IMR-90 (cell line): ENCODE measurements around the gene TXNL4B. TPM values are rescaled to one million over a fixed set of nuclear protein-coding genes. Genes with fewer than 3 reads are reported as not detected.

Experiments used
- ATAC-seq: fragments of 200-7000 bp; cut with Tn5 transposase; 2 replicates; pipeline ENCODE4 v1.9.1; 2020; ENCODE audit warnings: low read depth, mild to moderate bottlenecking, moderate library complexity
- BruUV-seq: library from RNA; stranded (reverse); fragments of 400-500 nt; replicated peaks from 2 replicates; lab custom pipeline; 2021; lab: Mats Ljungman, UMichigan
- CTCF ChIA-PET: fragments of 300-600 bp; formaldehyde crosslinking; extraction: SDS; loops from one replicate; lab custom pipeline; 2021; ENCODE audit warnings: antibody characterized with exemption; lab: Yijun Ruan, JAX
- POLR2A ChIA-PET: fragments of 300-600 bp; sonication (Branson Sonifier 250); formaldehyde crosslinking; loops from one replicate; lab custom pipeline; 2022; ENCODE audit warnings: antibody characterized with exemption; ENCODE audit not compliant: unreplicated experiment; lab: Charles Lee
- DNase-seq: peaks from one replicate; pipeline ENCODE4 v3.0.0; 2013
- H2AFZ ChIP-seq: replicated peaks from 2 replicates; pipeline ENCODE3; 2013; ENCODE audit warnings: low read length, mild to moderate bottlenecking; ENCODE audit not compliant: poor library complexity
- H2AK5ac ChIP-seq: 2 replicates; pipeline ENCODE4 v1.6.1; 2013; ENCODE audit warnings: low read depth, low read length, inconsistent platforms
- H2AK9ac ChIP-seq: replicated peaks from 2 replicates; pipeline ENCODE3; 2013; ENCODE audit warnings: mild to moderate bottlenecking, low read depth, low read length, moderate library complexity; ENCODE audit not compliant: poor library complexity
- H2BK120ac ChIP-seq: 2 replicates; pipeline ENCODE4 v1.6.1; 2013; ENCODE audit warnings: low read depth, low read length, inconsistent platforms
- H2BK15ac ChIP-seq: 3 replicates; pipeline ENCODE4 v1.6.1; 2013; ENCODE audit warnings: low read depth, low read length, inconsistent platforms
- H2BK20ac ChIP-seq: 2 replicates; pipeline ENCODE4 v1.6.1; 2013; ENCODE audit warnings: low read depth, mild to moderate bottlenecking, inconsistent platforms, low read length, moderate library complexity
- H2BK5ac ChIP-seq: 2 replicates; pipeline ENCODE4 v1.6.1; 2013; ENCODE audit warnings: mild to moderate bottlenecking, low read depth, low read length, inconsistent platforms; ENCODE audit not compliant: poor library complexity, severe bottlenecking
- H3K14ac ChIP-seq: replicated peaks from 2 replicates; pipeline ENCODE4 v1.6.1; 2013; ENCODE audit warnings: low read depth, low read length, inconsistent platforms
- H3K18ac ChIP-seq: 2 replicates; pipeline ENCODE4 v1.6.1; 2013; ENCODE audit warnings: low read depth, low read length, control low read depth
- H3K23ac ChIP-seq: 2 replicates; pipeline ENCODE4 v1.6.1; 2013; ENCODE audit warnings: low read depth, low read length, inconsistent platforms
- H3K27ac ChIP-seq: 2 replicates; pipeline ENCODE4 v1.5.1; 2013; ENCODE audit warnings: mild to moderate bottlenecking, control low read depth, low read length; ENCODE audit not compliant: insufficient read depth
- H3K27me3 ChIP-seq: 2 replicates; pipeline ENCODE4 v1.6.1; 2013; ENCODE audit warnings: low read length; ENCODE audit not compliant: control insufficient read depth, insufficient read depth
- H3K36me3 ChIP-seq: 2 replicates; pipeline ENCODE4 v1.6.1; 2013; ENCODE audit warnings: low read length, mixed read lengths; ENCODE audit not compliant: control insufficient read depth, insufficient read depth
- H3K4ac ChIP-seq: 2 replicates; pipeline ENCODE4 v1.6.1; 2013; ENCODE audit warnings: low read depth, low read length, inconsistent platforms
- H3K4me1 ChIP-seq: 2 replicates; pipeline ENCODE4 v1.6.1; 2013; ENCODE audit warnings: low read length, mixed read lengths; ENCODE audit not compliant: control insufficient read depth, insufficient read depth
- H3K4me2 ChIP-seq: 2 replicates; pipeline ENCODE4 v1.6.1; 2013; ENCODE audit warnings: low read depth, mild to moderate bottlenecking, control low read depth, low read length, moderate library complexity
- H3K4me3 ChIP-seq: 2 replicates; pipeline ENCODE4 v1.5.1; 2013; ENCODE audit warnings: low read depth, mild to moderate bottlenecking, control low read depth, low read length, moderate library complexity; ENCODE audit not compliant: insufficient read depth
- H3K56ac ChIP-seq: 2 replicates; pipeline ENCODE4 v1.6.1; 2013; ENCODE audit warnings: low read length, inconsistent platforms; ENCODE audit not compliant: insufficient read depth; ENCODE audit errors: extremely low read depth
- H3K79me1 ChIP-seq, 2 experiments: 2 replicates each; pipeline ENCODE4 v1.6.1; 2013; ENCODE audit warnings: low read length in 2 of 2, inconsistent platforms in 1 of 2, low read depth in 1 of 2
- H3K9ac ChIP-seq: 2 replicates; pipeline ENCODE4 v1.6.1; 2013; ENCODE audit warnings: low read depth, low read length, control low read depth
- H3K9me1 ChIP-seq: 2 replicates; pipeline ENCODE4 v1.6.1; 2013; ENCODE audit warnings: low read length, inconsistent platforms; ENCODE audit not compliant: insufficient read depth
- H3K9me3 ChIP-seq: 2 replicates; pipeline ENCODE4 v1.6.1; 2013; ENCODE audit warnings: low read length; ENCODE audit not compliant: control insufficient read depth, insufficient read depth
- H4K20me1 ChIP-seq: 2 replicates; pipeline ENCODE4 v1.6.1; 2013; ENCODE audit warnings: low read length, inconsistent platforms; ENCODE audit not compliant: insufficient read depth
- H4K5ac ChIP-seq: 2 replicates; pipeline ENCODE4 v1.6.1; 2013; ENCODE audit warnings: mild to moderate bottlenecking, low read depth, low read length, control low read depth
- H4K8ac ChIP-seq, 2 experiments: 2 replicates each; pipeline ENCODE4 v1.6.1; 2013; ENCODE audit warnings: low read depth in 2 of 2, low read length in 2 of 2, control low read depth in 1 of 2, inconsistent platforms in 1 of 2
- H4K91ac ChIP-seq: 2 replicates; pipeline ENCODE4 v1.6.1; 2013; ENCODE audit warnings: low read depth, low read length, inconsistent platforms; ENCODE audit not compliant: insufficient read depth
- CEBPB ChIP-seq: IDR thresholded peaks from 2 replicates; pipeline ENCODE4 v1.6.1; 2012; ENCODE audit warnings: low read depth, low read length, improper control_type of control experiment
- CHD1 ChIP-seq: IDR thresholded peaks from 2 replicates; pipeline ENCODE4 v1.6.1; 2012; ENCODE audit warnings: low read depth, low read length, improper control_type of control experiment
- FOS ChIP-seq: fragments of 150-350 bp; IDR thresholded peaks from 2 replicates; pipeline ENCODE4 v1.6.1; 2016; ENCODE audit warnings: low read depth, low read length
- MAFK ChIP-seq: IDR thresholded peaks from 2 replicates; pipeline ENCODE4 v1.6.1; 2012; ENCODE audit warnings: low read depth, low read length, improper control_type of control experiment
- MAZ ChIP-seq: IDR thresholded peaks from 2 replicates; pipeline ENCODE4 v1.6.1; 2012; ENCODE audit warnings: low read depth, mild to moderate bottlenecking, low read length, improper control_type of control experiment, moderate library complexity, borderline replicate concordance
- NFE2L2 ChIP-seq: fragments of 150-350 bp; IDR thresholded peaks from 2 replicates; pipeline ENCODE4 v1.6.1; 2016; ENCODE audit warnings: low read depth, mild to moderate bottlenecking, low read length
- RAD21 ChIP-seq: IDR thresholded peaks from 2 replicates; pipeline ENCODE4 v1.6.1; 2012; ENCODE audit warnings: low read length, improper control_type of control experiment
- SMC3 ChIP-seq: fragments of 150-350 bp; IDR thresholded peaks from 2 replicates; pipeline ENCODE4 v1.6.1; 2016; ENCODE audit warnings: low read depth, mild to moderate bottlenecking, antibody characterized with exemption, low read length, moderate library complexity
- WGBS, 2 experiments: methylation state at CpG; one replicate each; pipeline versions ENCODE4 v1.1.5 to v1.1.7; 2013; ENCODE audit warnings: missing lambda C conversion rate in 2 of 2; ENCODE audit not compliant: insufficient read length in 1 of 2; ENCODE audit errors: extremely low coverage in 2 of 2; 5-methylcytosine and 5-hydroxymethylcytosine counted together
- dilution Hi-C: fragments of 300-500 bp; cut with HindIII; formaldehyde crosslinking; loops from one replicate; pipeline ENCODE4 v1.14.3; 2018; ENCODE audit warnings: low sequenced_read_pairs; ENCODE audit not compliant: unreplicated experiment
- in situ Hi-C: fragments of 300-500 bp; cut with MboI; formaldehyde crosslinking; loops from 3 replicates; pipeline ENCODE4 v1.14.3; 2019; ENCODE audit warnings: low sequenced_read_pairs, inconsistent platforms, mixed read lengths
- intact Hi-C: fragments of 100-400 bp; cut with micrococcal nuclease; formaldehyde crosslinking; loops from 2 replicates; pipeline ENCODE4 v1.10.0; 2022
- polyA plus RNA-seq, 3 experiments: library from polyadenylated mRNA; depleted of rRNA; stranded (reverse); fragments of >200 nt; gene quantifications; 2 replicates each; pipeline ENCODE4 v1.2.3, GENCODE V29; 2012; ENCODE audit warnings: low replicate concordance in 1 of 3
- total RNA-seq: library from RNA; depleted of rRNA; stranded (reverse); fragments of >200 nt; gene quantifications from 2 replicates; pipeline ENCODE4 v1.2.3, GENCODE V29; 2012
- TF ChIP-seq, protein P1 (sequence below): conservative IDR thresholded peaks from 2 replicates; pipeline ENCODE4 v1.5.1; 2012; ENCODE audit warnings: mild to moderate bottlenecking, low read depth, low read length, improper control_type of control experiment
- TF ChIP-seq, protein P2 (sequence below): fragments of 150-350 bp; IDR thresholded peaks from 2 replicates; pipeline ENCODE4 v1.6.1; 2017; ENCODE audit warnings: mild to moderate bottlenecking, antibody characterized with exemption, low read length, low read depth

TXNL4B gene
- total and polyA plus RNA-seq, 2 of the 4 experiments (the other 2 are of a cell fraction), result 5.4 to 8.6 TPM

DNA sequence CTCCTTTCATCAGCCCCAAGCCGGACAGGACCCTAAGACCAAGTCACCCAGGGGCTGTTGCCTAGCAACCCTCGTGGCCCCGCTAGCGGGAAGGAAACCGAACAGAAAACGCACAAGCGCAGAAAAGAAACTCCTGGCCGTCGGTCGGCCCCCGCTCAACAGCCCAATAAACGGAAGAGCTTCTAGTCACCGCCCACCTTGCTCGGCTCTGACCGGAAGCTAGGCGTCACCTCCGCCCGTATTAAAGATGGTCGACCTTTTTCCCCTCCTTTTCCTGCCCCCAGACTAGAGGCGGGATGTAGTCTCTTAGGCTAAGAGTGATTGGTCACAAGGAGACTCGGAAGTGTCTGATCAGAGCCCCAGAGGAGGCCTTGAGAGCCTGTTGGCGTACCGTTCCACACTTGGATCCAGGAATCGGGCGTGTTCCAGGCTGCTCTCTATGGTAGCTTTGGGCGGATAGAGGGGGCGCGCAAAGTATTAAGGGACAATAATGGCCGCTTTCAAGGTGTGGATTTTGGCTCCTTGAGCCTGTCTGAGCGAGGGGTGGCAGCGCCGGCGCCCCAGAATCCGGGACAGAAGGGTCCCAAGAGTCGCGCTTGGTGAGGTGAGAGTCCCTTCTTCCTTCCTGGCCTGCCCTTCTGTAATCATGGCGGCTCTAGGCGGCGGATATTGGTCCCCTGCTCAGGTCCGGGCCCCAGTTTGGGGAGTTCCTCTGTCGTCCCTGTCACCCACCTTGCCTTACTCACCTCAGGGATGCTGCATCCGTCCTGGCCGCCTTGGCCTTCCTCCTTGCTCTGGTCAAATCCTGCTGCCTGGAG, at the start of gene TXNL4B, which contains the start of gene DHX38 (continued):
- peak; percentile 81; the same call in 1 of the 2 replicates for TF ChIP-seq MAZ
- TF ChIP-seq, protein P1, sequence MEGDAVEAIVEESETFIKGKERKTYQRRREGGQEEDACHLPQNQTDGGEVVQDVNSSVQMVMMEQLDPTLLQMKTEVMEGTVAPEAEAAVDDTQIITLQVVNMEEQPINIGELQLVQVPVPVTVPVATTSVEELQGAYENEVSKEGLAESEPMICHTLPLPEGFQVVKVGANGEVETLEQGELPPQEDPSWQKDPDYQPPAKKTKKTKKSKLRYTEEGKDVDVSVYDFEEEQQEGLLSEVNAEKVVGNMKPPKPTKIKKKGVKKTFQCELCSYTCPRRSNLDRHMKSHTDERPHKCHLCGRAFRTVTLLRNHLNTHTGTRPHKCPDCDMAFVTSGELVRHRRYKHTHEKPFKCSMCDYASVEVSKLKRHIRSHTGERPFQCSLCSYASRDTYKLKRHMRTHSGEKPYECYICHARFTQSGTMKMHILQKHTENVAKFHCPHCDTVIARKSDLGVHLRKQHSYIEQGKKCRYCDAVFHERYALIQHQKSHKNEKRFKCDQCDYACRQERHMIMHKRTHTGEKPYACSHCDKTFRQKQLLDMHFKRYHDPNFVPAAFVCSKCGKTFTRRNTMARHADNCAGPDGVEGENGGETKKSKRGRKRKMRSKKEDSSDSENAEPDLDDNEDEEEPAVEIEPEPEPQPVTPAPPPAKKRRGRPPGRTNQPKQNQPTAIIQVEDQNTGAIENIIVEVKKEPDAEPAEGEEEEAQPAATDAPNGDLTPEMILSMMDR, result no peak

DNA sequence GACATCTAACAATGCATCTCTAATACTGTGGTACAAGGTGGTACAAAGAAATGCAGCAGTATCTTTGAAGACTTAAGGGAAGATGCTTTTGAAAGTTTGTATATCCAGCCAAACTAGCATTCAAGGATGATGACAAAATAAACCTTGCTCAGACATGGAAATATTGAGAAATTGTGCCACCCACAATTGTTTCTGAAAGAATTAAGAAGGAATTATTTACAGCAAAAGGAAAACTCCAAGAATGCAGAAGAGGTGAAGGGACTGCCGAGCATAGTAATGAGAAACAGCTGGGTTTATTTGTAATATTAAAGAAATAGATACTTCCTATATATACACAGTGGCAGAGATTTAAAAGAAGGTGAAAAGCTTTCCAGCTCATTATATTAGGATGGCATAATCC, 49.1 kb upstream of the TXNL4B start:
- Histone ChIP-seq H3K14ac (no peak overlapping the region), H3K18ac (no peak overlapping the region), H3K9me1 (no peaks in the 10 kb centered on the region), H3K23ac (no peak overlapping the region), H2BK5ac (no peak overlapping the region), H3K27me3 (no peaks in the 10 kb centered on the region; the same call in 1 of the 2 replicates), H2AK9ac (no peak overlapping the region), H4K8ac (no peak overlapping the region), H2AK5ac (no peak overlapping the region), H2BK120ac (no peak overlapping the region), H3K27ac (no peak overlapping the region), H4K5ac (no peak overlapping the region), H2BK20ac (no peak overlapping the region), H3K4me2 (no peak overlapping the region), H3K4ac (no peak overlapping the region), H3K56ac (no peak overlapping the region), H3K9ac (no peak overlapping the region), H2BK15ac (no peak overlapping the region), H3K79me1 (no peaks in the 10 kb centered on the region), H3K4me1 (no peaks in the 10 kb centered on the region), H4K91ac (no peak overlapping the region), H3K4me3 (no peak overlapping the region), H3K9me3 (no peaks in the 10 kb centered on the region), H2AFZ (no peak overlapping the region), H3K36me3 (no peaks in the 10 kb centered on the region), H4K20me1 (no peaks in the 10 kb centered on the region)
- DNase-seq (no peak), ATAC-seq (no peak)
- in situ Hi-C loops (no loop called here), dilution Hi-C loops (no loop called here), intact Hi-C loops (no loop called here)
- POLR2A ChIA-PET, result no interaction called here
- WGBS, 2 experiments, result no CpG with 5 or more reads among the region's 1 CpG
- no TSS peak for BruUV-seq
- CTCF ChIA-PET, result interaction anchor here (0.6 kb wide), 1 partner anchor 680 kb away, joined by 4 read pairs; no protein-coding TSS in a partner anchor
- TF ChIP-seq MAFK, result no peak
- TF ChIP-seq NFE2L2, result no peak
- no peak for TF ChIP-seq CEBPB
- TF ChIP-seq FOS, result no peak
- no peak for TF ChIP-seq RAD21
- TF ChIP-seq, protein P2, sequence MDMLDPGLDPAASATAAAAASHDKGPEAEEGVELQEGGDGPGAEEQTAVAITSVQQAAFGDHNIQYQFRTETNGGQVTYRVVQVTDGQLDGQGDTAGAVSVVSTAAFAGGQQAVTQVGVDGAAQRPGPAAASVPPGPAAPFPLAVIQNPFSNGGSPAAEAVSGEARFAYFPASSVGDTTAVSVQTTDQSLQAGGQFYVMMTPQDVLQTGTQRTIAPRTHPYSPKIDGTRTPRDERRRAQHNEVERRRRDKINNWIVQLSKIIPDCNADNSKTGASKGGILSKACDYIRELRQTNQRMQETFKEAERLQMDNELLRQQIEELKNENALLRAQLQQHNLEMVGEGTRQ, result no peak
- no peak for TF ChIP-seq SMC3
- TF ChIP-seq CHD1, result no peak
- TF ChIP-seq, protein P1, result no peak
- no peak for TF ChIP-seq MAZ
